Endothelial cell of umbilical vein (primary cell): ENCODE data around the gene ETF1. TPM values are rescaled to one million over a fixed set of nuclear protein-coding genes. Genes with fewer than 3 reads are reported as not detected.

ENCODE experiments used
- BruUV-seq: library from RNA; stranded (reverse); fragments of 400-500 nt; replicated peaks from 2 replicates; lab custom pipeline; 2021; lab: Mats Ljungman, UMichigan
- CTCF ChIA-PET: fragments of 300-600, 350-600 bp; sonication (Branson Sonifier 250); formaldehyde crosslinking; loops from one replicate; lab custom pipeline; 2021; ENCODE audit warnings: antibody characterized with exemption, inconsistent platforms; lab: Charles Lee
- POLR2A ChIA-PET: fragments of 300-600, 350-600 bp; sonication (Branson Sonifier 250); formaldehyde crosslinking; loops from one replicate; lab custom pipeline; 2021; ENCODE audit warnings: antibody characterized with exemption, inconsistent platforms; lab: Charles Lee
- DNase-seq: peaks from one replicate; pipeline ENCODE4 v3.0.0-alpha.2; 2011; ENCODE audit warnings: low read depth, low spot score
- FAIRE-seq: peaks from 2 replicates; lab custom pipeline; 2011; peaks lifted over from hg19 to GRCh38; lab: Jason Lieb, UNC
- H2AFZ ChIP-seq: 2 replicates; pipeline ENCODE4 v1.6.0; 2012; ENCODE audit warnings: low read depth, low read length, control low read depth, inconsistent platforms
- H3K27ac ChIP-seq: 2 replicates; pipeline ENCODE4 v1.5.1; 2011; ENCODE audit warnings: low read depth, mild to moderate bottlenecking, control low read depth, low read length, moderate library complexity; ENCODE audit not compliant: insufficient read depth
- H3K27me3 ChIP-seq, 2 experiments: 2 replicates each; pipeline versions ENCODE4 v1.6.0 to v1.6.1; 2011; ENCODE audit warnings: low read length in 2 of 2, mixed read lengths in 1 of 2; ENCODE audit not compliant: control insufficient read depth in 2 of 2, insufficient read depth in 2 of 2
- H3K36me3 ChIP-seq, 2 experiments: 2 replicates in 1 of 2; 3 replicates in 1 of 2; pipeline ENCODE4 v1.5.1; 2011; ENCODE audit warnings: low read length in 2 of 2, mild to moderate bottlenecking in 1 of 2, moderate library complexity in 1 of 2; ENCODE audit not compliant: control insufficient read depth in 2 of 2, insufficient read depth in 2 of 2; ENCODE audit errors: extremely low read depth in 1 of 2
- H3K4me1 ChIP-seq: 3 replicates; pipeline ENCODE4 v1.5.1; 2011; ENCODE audit warnings: mild to moderate bottlenecking, low read length; ENCODE audit not compliant: control insufficient read depth, insufficient read depth; ENCODE audit errors: extremely low read depth
- H3K4me2 ChIP-seq: 2 replicates; pipeline ENCODE4 v1.6.1; 2011; ENCODE audit warnings: low read length, control low read depth, mixed read lengths; ENCODE audit not compliant: insufficient read depth
- H3K4me3 ChIP-seq, 3 experiments: fragments of 200-600 bp in 1 of 3; sonication (generic), shearing (Covaris generic) in 1 of 3; replicated peaks in 1 of 3; 2 replicates each; pipeline ENCODE4 v1.5.1; 2011 to 2016; ENCODE audit warnings: control low read depth in 3 of 3, low read length in 3 of 3, mild to moderate bottlenecking in 2 of 3, inconsistent platforms in 1 of 3, low read depth in 1 of 3, moderate library complexity in 1 of 3; ENCODE audit not compliant: insufficient read depth in 1 of 3
- H3K79me2 ChIP-seq: 2 replicates; pipeline ENCODE4 v1.6.0; 2012; ENCODE audit warnings: low read length, inconsistent platforms; ENCODE audit not compliant: control insufficient read depth, insufficient read depth
- H3K9ac ChIP-seq: replicated peaks from 2 replicates; pipeline ENCODE3; 2011; ENCODE audit warnings: low read length, control low read depth; ENCODE audit not compliant: insufficient read depth; ENCODE audit errors: extremely low read depth
- H3K9me1 ChIP-seq: replicated peaks from 3 replicates; pipeline ENCODE4 v1.6.0; 2011; ENCODE audit warnings: mild to moderate bottlenecking, low read length; ENCODE audit not compliant: control insufficient read depth, insufficient read depth; ENCODE audit errors: extremely low read depth
- H3K9me3 ChIP-seq: replicated peaks from 2 replicates; pipeline ENCODE4 v1.5.1; 2012; ENCODE audit warnings: low read length, inconsistent platforms; ENCODE audit not compliant: control insufficient read depth, insufficient read depth
- H4K20me1 ChIP-seq: replicated peaks from 2 replicates; pipeline ENCODE3; 2011; ENCODE audit warnings: mild to moderate bottlenecking, low read length; ENCODE audit not compliant: control insufficient read depth, insufficient read depth; ENCODE audit errors: extremely low read depth
- CTCF ChIP-seq, 2 donors: IDR thresholded peaks; 1 replicate in 1 of 2; 2 replicates in 1 of 2; pipeline ENCODE4 v1.5.1; 2011; ENCODE audit warnings: low read length in 2 of 2, mild to moderate bottlenecking in 2 of 2, moderate library complexity in 2 of 2, control low read depth in 1 of 2, inconsistent platforms in 1 of 2, low read depth in 1 of 2; ENCODE audit not compliant: insufficient read depth in 1 of 2; ENCODE audit errors: extremely low read depth in 1 of 2
- EZH2 ChIP-seq: IDR thresholded peaks from 2 replicates; pipeline ENCODE4 v1.6.1; 2012; ENCODE audit warnings: borderline replicate concordance, low read depth, mild to moderate bottlenecking, moderate library complexity, low read length, inconsistent platforms; ENCODE audit not compliant: severe bottlenecking
- FOS ChIP-seq: IDR thresholded peaks from 2 replicates; pipeline ENCODE4 v1.6.1; 2011; ENCODE audit warnings: mild to moderate bottlenecking, low read length, moderate library complexity, borderline replicate concordance; ENCODE audit not compliant: insufficient read depth
- GATA2 ChIP-seq: IDR thresholded peaks from 2 replicates; pipeline ENCODE4 v1.7.0; 2011; ENCODE audit warnings: low read depth, mild to moderate bottlenecking, moderate library complexity, mixed read lengths, low read length; ENCODE audit not compliant: insufficient read length, insufficient read depth
- JUN ChIP-seq: IDR thresholded peaks from 2 replicates; pipeline ENCODE4 v1.6.1; 2011; ENCODE audit warnings: borderline replicate concordance, low read depth; ENCODE audit not compliant: insufficient read length, insufficient read depth
- MYC ChIP-seq: IDR thresholded peaks from one replicate; pipeline ENCODE4 v1.6.1; 2011; ENCODE audit warnings: mild to moderate bottlenecking, low read depth, low read length
- POLR2A ChIP-seq: IDR thresholded peaks from 2 replicates; pipeline ENCODE4 v1.6.1; 2012; ENCODE audit warnings: low read depth, mild to moderate bottlenecking, control low read depth, low read length
- POLR2AphosphoS5 ChIP-seq: IDR thresholded peaks from 2 replicates; pipeline ENCODE4 v1.6.1; 2012; ENCODE audit warnings: low read depth, mild to moderate bottlenecking, control low read depth, low read length, moderate library complexity; ENCODE audit not compliant: insufficient read depth
- dilution Hi-C: fragments of 300-500 bp; cut with MboI; formaldehyde crosslinking; loops from one replicate; pipeline ENCODE4 v1.15.0; 2019; ENCODE audit warnings: low sequenced_read_pairs; ENCODE audit not compliant: extremely low pct_ligation_motif_present
- intact Hi-C: fragments of 100-400 bp; cut with micrococcal nuclease; formaldehyde crosslinking; loops from one replicate; pipeline ENCODE4 v1.10.0; 2022
- polyA plus RNA-seq, 4 experiments: library from polyadenylated mRNA; depleted of rRNA in 3 of 4; stranded (reverse) in 3 of 4; unstranded in 1 of 4; fragments of >200 nt; gene quantifications; 2 replicates each; pipeline versions ENCODE4 v1.2.1 to v1.2.3, GENCODE V29; 2011 to 2012; ENCODE audit warnings: missing spikeins in 1 of 4
- total RNA-seq: library from RNA; stranded (reverse); gene quantifications from 2 replicates; pipeline ENCODE4 v1.2.3, GENCODE V29; 2021
- TF ChIP-seq, protein P1 (sequence below): IDR thresholded peaks from 2 replicates; pipeline ENCODE4 v1.6.1; 2011; ENCODE audit not compliant: insufficient read depth, insufficient read length

The ETF1 gene
- total and polyA plus RNA-seq, 2 donors (not counting 3 experiments of a cell fraction or from before 2014, with no cell fraction given): 32.9 to 114 TPM

DNA sequence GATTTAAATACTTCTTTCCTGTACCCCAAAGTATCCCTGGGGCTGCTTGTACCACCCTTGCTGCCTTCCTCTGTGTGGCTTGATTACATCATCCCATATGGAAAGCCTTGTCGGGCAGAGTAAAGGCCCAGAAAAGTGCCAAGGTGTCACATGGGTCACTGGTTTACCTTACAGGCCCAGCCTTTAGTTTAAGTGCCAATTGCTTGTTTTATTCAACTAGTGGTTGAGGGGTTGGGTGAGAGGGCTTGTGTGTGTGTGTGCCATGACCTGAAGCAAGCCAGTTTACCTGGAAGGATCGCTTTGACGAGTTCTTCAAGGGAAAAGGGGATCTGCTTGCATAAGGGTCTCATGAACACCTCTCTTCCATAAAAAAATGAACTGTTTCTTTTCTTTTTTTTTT, 39.9 kb upstream of the ETF1 start:
- no peaks in the 10 kb centered on the region for H3K9me3 ChIP-seq
- no peaks in the 10 kb centered on the region for H3K9me1 ChIP-seq
- BruUV-seq: no TSS peak
- intact Hi-C loops (no loop called here), dilution Hi-C loops (no loop called here)
- no peak overlapping the region for H3K9ac ChIP-seq
- DNase-seq (no peak), FAIRE-seq (no peak)
- H3K27me3 ChIP-seq: peaks cover 2 to 6% of the 10 kb centered on the region in 2 experiments
- H3K4me1 ChIP-seq: no peaks in the 10 kb centered on the region
- no peak overlapping the region for H3K4me2 ChIP-seq
- ChIA-PET POLR2A (no interaction called here), CTCF (interaction anchor here (1.6 kb wide), 1 partner anchor 680 kb away, joined by 4 read pairs; no protein-coding TSS in a partner anchor)
- H3K4me3 ChIP-seq: no peak overlapping the region
- H3K36me3 ChIP-seq: no peaks in the 10 kb centered on the region
- H2AFZ ChIP-seq: no peak overlapping the region
- H3K79me2 ChIP-seq: no peaks in the 10 kb centered on the region
- TF ChIP-seq POLR2AphosphoS5 (no peak), JUN (no peak), POLR2A (no peak), CTCF (IDR thresholded peaks at IDR 0.05; ENCODE audit: extremely low read depth in 1 of 2, insufficient read depth in 1 of 2, low read depth in 1 of 2, low read length in 2 of 2) (no peak), GATA2 (no peak), FOS (no peak), EZH2 (no peak), MYC (no peak)
- TF ChIP-seq, protein P1, sequence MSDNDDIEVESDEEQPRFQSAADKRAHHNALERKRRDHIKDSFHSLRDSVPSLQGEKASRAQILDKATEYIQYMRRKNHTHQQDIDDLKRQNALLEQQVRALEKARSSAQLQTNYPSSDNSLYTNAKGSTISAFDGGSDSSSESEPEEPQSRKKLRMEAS: no peak
- H3K27ac ChIP-seq: no peak overlapping the region
- H4K20me1 ChIP-seq: no peaks in the 10 kb centered on the region
